ENCODE measurements around the gene MMP20. TPM values are rescaled to one million over a fixed set of nuclear protein-coding genes. Genes with fewer than 3 reads are reported as not detected.

MMP20 gene
- total RNA-seq, 1 donor from 2014 or later, result 0.35 TPM

DNA sequence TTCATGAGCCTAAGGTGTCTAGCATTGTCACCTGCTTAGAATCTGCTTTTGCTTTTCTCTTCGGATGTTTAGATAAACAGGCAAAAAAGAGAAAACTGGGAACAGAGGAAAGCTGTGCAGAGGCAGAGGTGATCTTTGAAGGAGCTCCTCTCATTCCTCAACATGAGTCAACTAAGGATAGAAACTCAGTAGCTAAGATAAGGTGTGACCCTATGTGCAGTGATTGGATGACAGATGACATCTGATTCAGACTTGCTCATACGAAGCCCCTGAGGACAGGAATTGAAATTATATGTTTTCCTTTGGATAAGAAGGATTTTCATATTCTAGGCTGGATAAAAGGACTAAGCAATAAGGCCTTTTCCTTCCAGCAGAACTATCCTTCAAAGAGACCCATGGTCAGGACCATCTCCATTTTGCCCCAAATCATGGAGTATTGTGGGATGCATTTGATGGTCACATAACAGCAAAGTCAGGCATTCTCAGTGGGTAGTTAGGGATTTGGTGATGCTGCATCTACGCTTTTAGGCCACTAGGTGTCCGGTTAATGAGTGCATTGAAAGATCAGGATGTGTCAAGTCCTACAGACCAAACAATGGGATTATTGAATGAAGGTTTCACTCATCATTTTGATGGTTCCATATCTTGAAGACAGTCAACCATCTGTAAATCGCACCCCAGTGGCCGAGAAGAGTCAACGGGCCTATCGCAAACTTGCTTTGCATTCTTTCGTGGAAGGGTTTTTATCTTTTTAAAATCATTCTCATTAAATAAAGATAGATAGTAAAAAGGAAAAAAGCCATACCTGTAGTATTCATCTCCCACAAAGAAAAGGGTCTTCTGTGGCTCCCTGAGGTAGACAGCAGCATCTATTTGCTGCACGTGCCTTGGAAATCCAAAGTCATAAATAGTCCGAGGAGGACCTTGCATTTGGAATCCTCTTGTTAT is 32.2 kb downstream of the MMP20 start:
- DNase-seq (ENCODE audit: low spot score), result no peak

DNA sequence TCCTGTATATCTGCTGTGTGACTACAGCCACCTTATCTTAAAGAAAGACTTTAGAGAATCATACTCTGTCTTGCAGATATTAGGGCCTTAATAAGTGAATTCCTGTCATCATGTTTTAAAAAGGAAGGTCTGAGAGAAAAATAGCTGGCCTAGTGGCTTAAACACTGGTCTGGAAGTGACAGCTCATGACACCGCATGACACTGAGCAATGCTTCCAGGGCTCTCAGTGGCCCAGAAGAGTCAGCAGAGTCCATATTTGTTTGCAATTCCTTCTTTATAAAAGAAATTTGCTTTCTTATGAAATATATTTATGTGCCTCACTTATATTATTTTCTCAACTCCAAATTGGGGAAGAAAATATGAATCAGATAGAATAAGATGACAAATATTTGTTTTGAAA is 33.0 kb downstream of the MMP20 start:
- no peak for DNase-seq (ENCODE audit: low spot score)

DNA sequence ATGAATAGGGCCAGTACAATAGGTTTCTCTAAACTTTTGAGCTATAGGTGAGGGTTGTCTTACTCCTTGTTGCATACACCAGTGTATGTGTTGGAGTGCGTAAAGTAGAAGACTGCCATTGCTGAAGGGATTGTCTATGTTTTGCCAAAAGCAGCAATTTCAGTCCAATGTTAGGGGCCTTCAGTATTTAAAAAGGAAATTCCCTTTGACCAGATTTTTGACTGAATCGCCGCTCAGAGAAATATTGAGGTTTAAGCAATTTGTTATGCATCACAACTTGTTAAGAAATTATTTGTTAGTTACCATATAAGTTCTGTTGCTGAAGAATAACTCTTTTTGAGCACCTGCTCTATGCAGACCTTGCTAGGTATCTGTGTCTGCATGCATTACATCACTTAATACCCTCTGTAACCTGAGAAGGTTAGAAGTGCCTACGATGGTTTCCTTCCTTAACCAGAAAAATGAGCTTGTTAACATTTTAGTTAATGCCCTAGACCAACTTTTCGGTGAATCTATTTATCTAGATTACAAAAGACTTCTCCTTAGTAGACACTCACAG is 33.9 kb downstream of the MMP20 start:
- no peak for DNase-seq (ENCODE audit: low spot score)

DNA sequence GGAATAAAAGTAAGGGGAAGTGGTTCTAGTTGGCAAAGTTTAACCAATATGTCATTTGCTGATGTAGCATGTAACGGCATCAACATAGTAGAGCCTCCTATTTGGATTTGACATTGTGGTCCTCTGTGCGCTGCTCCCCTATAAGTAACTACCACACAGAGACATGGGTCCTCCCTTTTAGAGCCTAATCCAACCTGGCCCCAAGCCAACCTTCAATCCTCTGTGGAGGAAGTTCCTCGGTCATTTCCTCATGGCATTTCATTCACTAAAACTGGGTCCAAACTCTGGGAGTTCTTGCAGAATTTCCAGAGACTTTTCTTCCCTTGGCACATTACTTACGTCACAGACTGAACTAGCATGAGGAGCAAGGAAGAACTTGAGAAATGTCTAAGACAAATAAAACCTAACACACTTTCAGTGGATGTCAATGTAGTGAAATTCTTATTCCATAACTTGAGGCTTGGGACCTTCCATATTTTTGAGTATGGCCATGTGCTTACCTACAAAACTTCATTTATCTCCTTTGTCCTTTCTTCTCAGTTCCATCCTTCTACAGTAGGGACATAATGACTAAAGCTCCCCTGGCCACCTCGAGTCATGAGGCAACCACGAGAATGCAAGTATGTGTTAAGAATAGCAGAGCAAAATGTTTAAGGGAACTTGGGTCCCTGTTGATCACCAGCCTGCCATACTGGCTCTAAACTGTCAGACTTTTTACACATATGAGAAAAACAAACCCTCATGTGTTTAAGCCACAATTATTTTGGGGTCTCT is 34.7 kb downstream of the MMP20 start:
- no peak for DNase-seq (ENCODE audit: low spot score)

DNA sequence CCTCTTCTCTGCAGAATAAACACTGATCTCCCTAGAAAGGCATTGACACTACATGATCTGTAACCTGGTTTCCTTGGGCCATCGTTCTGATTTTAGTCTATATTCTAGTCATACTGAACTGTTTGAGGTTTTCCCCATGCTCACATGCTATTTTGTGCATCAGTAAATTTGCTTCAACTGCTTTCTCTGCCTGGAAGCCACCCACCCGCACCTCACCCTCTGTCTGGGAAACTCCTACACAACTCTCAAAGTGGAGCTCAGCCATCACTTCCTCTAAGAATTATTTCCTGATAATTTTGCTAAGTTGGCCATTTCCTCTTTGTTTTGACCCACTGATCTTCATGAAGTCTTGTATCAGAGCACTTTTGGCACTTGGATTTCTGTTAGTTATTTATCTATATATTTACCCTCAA is 36.1 kb downstream of the MMP20 start:
- DNase-seq (ENCODE audit: low spot score), result no peak

DNA sequence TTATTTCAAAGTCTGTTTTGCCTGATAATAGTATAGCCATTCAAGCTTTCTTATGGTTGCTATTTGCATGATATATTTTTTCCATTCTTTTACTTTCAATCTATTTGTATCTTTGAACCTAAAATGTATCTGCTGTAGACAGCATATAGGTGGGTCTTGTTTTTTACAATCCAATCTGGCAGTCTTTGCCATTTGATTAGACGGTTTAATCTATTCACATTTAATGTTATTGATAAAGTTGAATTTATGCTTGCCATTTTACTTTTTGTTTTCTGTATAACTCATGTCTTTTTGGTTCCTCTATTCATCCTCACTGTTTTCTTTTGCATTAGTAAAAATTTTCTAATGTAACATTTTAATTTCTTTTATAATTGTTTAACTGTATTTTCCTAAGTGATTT is 37.4 kb downstream of the MMP20 start:
- no peak for DNase-seq (ENCODE audit: low spot score)

DNA sequence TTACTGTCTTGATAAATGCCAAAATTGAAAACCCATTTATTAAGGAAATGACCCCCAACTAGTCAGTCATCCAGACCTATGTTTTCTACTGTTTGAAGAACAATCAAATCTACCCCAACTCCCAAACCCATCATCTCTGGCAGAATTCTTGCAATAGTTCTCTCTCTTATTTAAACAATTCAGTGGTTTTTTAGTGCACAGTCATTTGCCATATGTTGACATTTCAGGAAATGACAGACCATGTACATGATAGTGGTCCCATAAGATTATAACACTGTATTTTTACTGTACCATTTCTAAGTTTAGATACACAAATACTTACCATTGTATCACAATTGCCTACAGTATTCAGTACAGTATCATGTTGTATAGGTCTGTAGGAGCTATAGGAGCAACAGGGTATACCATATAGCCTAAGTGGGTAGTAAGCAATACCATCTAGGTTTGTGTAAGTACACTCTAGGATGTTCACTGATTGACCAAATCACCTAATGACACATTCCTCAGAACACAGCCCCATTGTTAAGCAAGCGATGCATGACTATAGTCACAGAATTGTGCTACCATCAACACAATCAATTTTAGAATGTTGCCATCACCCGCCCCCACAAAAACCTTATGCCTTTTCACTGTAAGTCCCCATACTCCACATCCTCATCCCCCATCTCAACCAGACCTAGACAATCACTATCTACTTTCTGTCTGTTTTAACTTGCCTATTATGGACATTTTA is 41.8 kb downstream of the MMP20 start:
- no peak for DNase-seq (ENCODE audit: low spot score)

DNA sequence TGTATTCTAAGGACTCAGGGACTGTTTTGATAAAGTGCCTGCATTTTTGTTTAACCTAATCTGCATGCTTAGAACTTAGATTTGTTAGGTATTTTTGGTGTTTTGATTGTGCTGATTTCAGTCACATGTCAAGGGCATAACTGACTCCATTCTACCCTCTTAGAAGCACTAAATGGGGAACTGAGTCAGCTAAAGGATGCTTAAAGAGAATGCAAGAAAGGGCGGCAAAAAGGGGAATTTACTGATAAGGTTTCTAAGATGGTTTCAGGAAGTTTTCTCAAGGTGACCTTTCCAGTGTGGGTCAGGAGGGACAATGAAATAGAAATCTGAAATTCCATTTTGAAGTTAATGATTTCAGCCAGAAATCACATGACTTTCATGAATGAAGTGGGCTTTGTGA is 43.0 kb downstream of the MMP20 start:
- DNase-seq (ENCODE audit: low spot score), result no peak

DNA sequence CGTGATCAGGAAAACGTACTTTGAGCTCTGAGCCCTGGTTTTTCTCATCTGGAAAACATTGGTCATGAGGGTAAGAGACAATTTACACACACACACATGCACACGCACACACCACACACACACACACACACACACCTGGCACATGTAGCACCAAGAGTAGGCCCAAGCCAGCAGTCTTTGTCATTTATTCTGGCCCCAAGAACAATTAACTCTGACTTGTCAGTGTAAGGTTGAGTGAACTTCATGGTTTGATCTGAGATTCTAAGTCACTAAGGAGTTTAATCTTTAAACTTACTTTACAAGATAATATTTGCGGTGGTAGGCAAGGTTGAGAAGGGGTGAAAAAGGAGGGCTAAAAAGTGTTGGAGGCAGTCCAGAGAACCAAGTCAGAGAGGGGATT is 44.1 kb downstream of the MMP20 start:
- no peak for DNase-seq (ENCODE audit: low spot score)

DNA sequence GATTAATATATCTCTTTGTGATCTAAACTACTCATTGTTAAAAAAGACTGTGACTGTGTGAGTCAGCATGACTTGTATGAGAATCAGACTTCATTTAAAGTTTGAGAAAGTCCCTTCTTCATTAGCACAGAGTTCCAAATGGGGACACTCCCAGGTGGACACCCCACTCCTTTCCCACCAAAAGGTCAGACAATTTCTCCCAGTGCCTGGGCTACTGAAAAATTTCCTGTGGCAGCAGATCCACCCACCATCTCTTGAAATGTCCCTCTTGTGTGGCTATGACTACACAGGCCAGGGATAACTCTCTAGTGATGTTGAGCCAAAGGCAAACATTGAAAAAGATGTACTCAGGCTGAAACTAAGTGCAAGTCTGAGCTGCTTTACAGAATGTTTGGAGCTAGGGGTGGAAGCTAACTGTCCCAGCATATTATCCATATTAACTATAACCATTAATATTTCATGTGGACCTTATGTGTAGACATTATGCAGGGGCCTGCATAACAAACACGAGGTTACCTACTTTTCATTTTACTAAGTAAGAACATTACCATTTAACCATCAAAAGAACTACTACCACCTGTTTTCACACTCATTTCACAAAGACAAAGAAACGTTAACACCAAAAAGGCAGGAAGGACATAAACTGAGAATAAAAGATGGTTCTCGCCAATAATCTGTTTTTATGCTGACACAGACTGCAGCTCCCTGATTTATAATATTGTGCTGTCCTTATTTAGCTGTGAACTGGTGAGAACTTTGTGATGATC is 44.8 kb downstream of the MMP20 start:
- DNase-seq (ENCODE audit: low spot score), result no peak

DNA sequence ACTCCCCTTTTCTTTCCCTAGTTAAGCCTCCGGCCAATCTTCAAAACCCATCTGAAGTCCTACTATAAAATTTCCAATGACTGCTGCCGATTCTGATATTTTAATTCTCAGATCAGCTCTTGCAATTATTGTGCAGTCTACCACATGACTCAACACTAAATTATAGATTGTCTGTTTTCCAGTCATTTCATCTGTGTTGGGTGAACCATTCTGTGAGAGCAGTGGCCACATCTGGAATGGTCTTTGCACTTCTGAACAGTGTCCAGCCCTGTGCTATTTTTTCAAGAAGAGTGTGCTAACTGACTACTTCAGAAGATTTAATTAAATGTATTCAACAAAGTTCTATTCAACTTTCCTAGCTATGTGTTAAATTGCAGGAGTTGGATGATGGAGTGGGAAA is 47.4 kb downstream of the MMP20 start:
- DNase-seq (ENCODE audit: low spot score), result no peak

DNA sequence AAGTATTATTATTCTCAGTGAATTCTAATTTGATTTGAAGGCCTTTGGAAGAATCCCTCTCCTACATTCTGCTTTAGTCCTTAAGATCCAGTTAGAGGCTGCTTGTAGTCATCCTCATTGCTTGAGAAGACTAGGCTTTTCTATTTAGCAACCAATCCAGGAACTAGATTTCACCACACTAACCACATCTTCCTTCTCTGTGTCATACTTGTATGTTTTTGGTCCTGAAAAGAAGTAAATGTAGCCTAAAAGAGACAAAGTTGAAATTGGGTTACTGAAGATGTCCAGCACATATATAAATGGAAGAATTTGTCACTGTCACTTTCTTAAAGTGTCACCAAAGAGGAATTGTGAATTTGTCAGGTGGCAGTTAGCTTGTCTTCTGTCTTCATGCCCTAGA is 48.0 kb downstream of the MMP20 start:
- DNase-seq (ENCODE audit: low spot score), result no peak

DNA sequence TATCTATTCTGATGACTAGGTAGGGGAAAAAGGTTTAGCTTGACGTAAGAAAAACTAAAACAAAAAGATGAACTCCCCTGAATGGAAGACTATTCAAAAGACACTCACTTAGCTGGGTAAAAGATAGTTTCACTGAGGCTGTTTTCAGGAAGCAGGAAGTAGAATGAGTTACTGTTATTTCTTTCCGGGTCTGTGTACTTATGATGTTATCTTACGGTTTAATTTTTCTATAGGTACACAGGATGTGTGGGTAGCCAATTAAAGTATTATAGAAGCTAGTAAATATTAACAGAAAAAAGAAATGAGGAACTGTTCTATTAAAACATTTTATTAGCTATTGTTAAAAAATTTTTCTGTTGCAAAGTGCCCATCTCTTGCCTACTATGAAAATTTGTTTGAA is 48.8 kb downstream of the MMP20 start:
- DNase-seq (ENCODE audit: low spot score), result no peak

DNA sequence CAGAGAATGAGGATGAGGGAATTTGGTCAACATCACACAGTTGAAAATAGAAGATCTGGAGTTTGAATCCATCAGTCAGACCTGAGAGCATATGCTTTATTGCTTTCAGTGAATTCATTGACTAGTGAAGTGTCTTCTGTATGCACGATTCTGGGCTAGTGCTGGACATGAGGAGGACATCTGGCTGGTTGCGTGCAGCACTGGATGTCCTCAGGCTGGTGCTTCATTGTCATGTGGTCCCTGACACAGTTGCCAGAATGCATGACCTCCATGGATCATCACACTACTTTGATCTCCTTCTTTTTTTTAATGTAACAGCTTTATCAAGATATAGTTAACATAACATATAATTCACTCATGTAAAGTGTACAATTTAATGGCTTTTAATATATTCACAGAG is 50.1 kb downstream of the MMP20 start:
- no peak for DNase-seq (ENCODE audit: low spot score)

DNA sequence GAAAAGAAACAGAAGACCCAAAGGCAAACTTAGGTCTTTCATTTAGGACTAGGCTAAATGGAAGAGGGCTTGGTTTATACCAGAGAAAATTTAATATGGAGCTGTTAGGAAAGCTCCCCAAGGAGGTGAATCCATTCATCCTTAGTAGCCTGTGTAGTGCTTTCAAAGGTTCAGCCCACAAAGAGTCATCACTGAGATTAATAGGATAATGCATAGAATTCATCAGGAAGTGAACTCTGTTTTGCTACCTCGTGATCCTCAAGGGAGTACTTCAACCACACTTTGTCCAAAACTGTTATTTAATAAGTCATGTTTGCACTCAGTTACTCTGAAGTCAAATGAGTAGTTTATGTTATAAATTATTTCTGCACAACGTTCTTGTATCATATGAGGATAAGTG is 51.3 kb downstream of the MMP20 start:
- DNase-seq (ENCODE audit: low spot score), result no peak

DNA sequence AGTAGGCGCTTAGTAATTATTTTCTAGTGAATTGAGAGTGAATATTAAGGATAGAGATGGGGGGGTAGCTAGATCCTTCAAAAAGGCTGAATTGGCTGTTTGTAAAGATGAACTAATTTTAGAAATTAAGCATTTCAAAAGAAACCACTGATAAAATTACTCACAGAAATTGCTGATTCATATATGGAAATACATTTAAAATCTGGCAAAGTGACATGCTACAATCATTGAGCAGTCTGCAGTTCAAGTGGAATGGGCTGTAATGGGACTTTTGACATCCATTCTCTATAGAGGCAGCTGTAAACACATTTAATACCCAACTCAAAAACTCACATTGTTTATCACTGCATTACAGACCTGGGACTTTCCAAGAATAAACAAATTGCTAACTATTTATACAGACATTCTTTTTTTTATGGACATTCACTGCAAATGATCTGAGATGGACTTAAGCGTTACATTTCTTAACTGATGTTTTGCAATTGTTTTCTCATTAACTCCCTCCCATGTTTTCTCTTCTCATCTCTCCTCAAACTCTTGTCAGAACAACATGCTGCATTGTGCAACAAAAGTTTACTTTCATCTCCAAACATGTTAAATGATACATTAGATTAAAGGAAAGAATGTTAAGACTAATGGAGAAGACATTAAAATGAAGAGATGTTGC is 52.4 kb downstream of the MMP20 start:
- no peak for DNase-seq (ENCODE audit: low spot score)

DNA sequence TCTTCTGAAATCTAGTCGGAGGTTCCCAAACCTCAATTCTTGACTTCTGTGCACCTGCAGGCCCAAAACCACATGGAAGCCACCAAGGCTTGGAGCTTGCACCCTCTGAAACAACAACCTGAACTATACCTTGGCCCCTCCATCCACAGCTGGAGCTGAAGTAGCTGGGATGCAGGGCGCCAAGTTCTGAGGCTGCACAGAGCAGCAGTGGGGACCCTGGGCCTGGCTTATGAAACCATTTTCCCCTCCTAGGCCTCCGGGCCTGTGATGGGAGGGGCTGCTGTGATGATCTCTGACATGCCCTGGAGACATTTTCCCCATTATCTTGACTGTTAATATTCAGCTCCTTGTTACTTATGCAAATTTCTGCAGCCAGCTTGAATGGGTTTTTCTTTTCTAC is 56.3 kb downstream of the MMP20 start:
- no peak for DNase-seq (ENCODE audit: low spot score)

DNA sequence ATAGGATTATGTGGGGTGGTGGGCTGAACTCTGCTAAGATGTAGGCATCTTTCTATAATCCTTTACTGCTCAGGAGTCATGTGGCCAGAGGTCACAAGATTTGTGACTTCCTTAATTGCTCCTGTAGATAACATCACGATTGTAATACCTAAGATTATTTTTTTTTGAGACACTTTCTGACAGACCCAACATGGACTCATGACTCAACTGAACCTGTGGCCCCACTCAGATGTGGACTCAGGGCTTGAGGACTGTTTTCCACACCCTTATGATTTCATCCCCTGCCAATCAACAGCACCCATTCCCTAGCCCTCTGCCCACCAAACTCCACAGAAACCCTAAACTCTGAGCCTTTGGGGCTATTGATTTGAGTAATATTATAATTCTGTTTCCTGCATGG is 59.0 kb downstream of the MMP20 start:
- no peak for DNase-seq (ENCODE audit: low spot score)

DNA sequence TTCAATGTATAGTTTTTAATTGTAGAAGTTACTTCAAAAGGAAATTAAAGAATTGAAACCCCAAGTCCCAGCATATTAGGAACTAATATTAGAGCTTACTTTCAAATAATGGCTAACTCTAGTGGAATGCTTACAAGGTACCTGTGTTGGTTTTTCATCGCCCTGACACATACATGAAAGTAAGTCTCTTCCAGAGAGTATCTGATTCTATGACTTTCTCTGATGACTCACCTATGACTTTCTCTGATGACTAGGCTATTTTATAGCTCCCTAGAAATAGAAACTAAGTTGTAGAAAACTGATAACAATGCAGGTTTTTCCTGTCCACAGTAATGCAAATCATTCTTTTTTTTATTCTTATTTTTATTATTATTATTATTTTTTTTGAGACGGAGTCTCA is 61.0 kb downstream of the MMP20 start:
- DNase-seq (ENCODE audit: low spot score), result no peak

DNA sequence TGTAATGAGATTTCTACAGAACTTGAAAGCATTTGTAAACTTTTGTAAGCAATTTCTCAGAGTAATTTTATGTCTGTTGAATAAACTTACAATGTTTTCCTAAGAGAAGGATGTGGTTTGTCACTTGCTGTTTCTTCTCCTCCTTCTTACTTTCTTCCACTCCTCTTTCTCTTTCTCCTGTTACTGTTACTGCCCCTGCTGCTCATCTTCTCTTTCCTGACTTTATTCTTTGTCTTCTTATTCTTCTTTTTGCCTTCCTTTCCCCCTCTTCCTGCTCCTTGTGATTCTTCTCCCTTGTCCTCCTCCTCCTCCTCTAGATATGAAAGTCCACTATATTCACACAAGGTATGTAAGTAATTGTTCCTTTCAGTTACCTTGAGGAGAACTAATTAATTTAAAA is 63.5 kb downstream of the MMP20 start:
- no peak for DNase-seq (ENCODE audit: low spot score)

DNA sequence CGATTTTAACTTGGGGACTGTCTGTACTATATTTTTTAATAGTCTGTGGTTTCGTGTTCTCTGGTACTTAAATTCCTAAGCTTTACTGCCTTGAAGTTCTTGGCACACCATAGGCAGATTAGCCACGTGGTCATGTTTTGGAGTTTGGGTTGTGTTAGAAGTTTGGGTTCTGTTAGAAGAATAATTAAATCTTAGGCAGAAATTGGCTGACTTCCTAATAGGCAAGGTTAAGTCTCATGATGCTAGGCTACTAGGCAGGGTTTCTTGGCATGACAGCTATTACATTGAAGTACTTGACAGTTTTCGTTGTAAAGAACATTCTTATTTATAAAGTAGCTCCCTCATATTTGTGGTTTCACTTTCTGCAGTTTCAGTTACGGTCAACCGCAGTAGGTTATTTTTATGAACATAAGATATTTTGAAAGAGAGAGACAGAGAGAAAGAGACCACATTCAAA is 64.5 kb downstream of the MMP20 start:
- DNase-seq (ENCODE audit: low spot score), result no peak

Measured in mucosa of gallbladder (tissue), 1 donor.